ENCODE results near the gene VAMP2. TPM values are rescaled to one million over a fixed set of nuclear protein-coding genes. Genes with fewer than 3 reads are reported as not detected.

The VAMP2 gene
- total and polyA plus RNA-seq, 9 of the 15 experiments (the other 6 are each of a cell fraction or from before 2014, with no cell fraction given) = 2.3 to 31.8 (median 6.0) TPM

DNA sequence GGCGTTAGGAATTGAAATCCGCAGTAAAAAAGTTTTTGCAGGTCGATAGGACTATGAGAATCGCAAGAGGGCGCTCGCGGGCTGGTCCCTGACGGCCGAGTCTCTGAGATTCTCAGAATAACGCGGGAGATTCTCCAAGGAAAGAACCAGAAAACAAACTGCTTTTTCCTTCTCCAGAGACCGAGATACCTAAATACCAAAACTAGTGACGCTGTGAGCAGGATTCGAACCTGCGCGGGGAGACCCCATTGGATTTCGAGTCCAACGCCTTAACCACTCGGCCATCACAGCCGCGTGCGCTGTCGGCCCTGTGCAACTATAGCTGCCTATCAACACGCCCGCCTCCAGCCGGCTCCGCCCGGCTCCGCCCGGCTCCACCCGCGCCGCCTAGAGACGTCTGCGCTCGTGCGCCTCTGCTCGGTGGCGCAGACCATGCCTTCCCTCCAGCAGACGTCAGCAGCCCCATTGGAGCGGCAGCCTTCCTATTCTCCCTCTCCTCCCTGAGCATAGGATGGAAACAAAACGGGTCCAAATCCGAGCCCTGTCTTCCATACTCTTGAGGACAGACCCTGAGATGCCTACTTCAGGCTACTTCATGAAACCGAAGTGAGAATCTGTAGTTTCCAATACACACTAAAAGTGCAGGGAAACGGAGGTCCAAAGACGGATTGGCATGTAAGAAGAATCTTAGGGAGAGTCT, 23.9 kb downstream of the VAMP2 start (continued):
- TF ChIP-seq, protein P1, sequence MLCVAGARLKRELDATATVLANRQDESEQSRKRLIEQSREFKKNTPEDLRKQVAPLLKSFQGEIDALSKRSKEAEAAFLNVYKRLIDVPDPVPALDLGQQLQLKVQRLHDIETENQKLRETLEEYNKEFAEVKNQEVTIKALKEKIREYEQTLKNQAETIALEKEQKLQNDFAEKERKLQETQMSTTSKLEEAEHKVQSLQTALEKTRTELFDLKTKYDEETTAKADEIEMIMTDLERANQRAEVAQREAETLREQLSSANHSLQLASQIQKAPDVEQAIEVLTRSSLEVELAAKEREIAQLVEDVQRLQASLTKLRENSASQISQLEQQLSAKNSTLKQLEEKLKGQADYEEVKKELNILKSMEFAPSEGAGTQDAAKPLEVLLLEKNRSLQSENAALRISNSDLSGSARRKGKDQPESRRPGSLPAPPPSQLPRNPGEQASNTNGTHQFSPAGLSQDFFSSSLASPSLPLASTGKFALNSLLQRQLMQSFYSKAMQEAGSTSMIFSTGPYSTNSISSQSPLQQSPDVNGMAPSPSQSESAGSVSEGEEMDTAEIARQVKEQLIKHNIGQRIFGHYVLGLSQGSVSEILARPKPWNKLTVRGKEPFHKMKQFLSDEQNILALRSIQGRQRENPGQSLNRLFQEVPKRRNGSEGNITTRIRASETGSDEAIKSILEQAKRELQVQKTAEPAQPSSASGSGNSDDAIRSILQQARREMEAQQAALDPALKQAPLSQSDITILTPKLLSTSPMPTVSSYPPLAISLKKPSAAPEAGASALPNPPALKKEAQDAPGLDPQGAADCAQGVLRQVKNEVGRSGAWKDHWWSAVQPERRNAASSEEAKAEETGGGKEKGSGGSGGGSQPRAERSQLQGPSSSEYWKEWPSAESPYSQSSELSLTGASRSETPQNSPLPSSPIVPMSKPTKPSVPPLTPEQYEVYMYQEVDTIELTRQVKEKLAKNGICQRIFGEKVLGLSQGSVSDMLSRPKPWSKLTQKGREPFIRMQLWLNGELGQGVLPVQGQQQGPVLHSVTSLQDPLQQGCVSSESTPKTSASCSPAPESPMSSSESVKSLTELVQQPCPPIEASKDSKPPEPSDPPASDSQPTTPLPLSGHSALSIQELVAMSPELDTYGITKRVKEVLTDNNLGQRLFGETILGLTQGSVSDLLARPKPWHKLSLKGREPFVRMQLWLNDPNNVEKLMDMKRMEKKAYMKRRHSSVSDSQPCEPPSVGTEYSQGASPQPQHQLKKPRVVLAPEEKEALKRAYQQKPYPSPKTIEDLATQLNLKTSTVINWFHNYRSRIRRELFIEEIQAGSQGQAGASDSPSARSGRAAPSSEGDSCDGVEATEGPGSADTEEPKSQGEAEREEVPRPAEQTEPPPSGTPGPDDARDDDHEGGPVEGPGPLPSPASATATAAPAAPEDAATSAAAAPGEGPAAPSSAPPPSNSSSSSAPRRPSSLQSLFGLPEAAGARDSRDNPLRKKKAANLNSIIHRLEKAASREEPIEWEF (CRISPR knock-in tag; IDR thresholded peaks at IDR 0.05) = no peak
- TF ChIP-seq ZNF830 (CRISPR knock-in tag; IDR thresholded peaks at IDR 0.05) (no peak), ZC3H4 (CRISPR knock-in tag; IDR thresholded peaks at IDR 0.05; ENCODE audit: borderline replicate concordance) (no peak), CREB1 (IDR thresholded peaks at IDR 0.05) (peak; percentile 83), CREB1 (CRISPR knock-in tag; IDR thresholded peaks at IDR 0.05) (peak; percentile 87; the same call in 1 of the 2 replicates), ESRRA (IDR thresholded peaks at IDR 0.05; ENCODE audit: borderline replicate concordance, low read depth) (peak; percentile 56; the same call in 1 of the 2 replicates), ZFP36 (IDR thresholded peaks at IDR 0.05; ENCODE audit: low read depth, low read length, partially characterized antibody) (peak; percentile 12), FOXJ2 (tag; IDR thresholded peaks at IDR 0.05) (0 out of 2 replicates have a peak, but pooled peaks have one; percentile 43), ILK (tag; IDR thresholded peaks at IDR 0.05; ENCODE audit: borderline replicate concordance, low read depth) (no peak), E2F3 (CRISPR knock-in tag; IDR thresholded peaks at IDR 0.05) (0 out of 2 replicates have a peak, but pooled peaks have one; percentile 29)
- TF ChIP-seq, protein P2, sequence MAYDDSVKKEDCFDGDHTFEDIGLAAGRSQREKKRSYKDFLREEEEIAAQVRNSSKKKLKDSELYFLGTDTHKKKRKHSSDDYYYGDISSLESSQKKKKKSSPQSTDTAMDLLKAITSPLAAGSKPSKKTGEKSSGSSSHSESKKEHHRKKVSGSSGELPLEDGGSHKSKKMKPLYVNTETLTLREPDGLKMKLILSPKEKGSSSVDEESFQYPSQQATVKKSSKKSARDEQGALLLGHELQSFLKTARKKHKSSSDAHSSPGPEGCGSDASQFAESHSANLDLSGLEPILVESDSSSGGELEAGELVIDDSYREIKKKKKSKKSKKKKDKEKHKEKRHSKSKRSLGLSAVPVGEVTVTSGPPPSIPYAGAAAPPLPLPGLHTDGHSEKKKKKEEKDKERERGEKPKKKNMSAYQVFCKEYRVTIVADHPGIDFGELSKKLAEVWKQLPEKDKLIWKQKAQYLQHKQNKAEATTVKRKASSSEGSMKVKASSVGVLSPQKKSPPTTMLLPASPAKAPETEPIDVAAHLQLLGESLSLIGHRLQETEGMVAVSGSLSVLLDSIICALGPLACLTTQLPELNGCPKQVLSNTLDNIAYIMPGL (CRISPR knock-in tag; IDR thresholded peaks at IDR 0.05) = peak; percentile 95; the same call in 1 of the 2 replicates
- TF ChIP-seq, protein P3, sequence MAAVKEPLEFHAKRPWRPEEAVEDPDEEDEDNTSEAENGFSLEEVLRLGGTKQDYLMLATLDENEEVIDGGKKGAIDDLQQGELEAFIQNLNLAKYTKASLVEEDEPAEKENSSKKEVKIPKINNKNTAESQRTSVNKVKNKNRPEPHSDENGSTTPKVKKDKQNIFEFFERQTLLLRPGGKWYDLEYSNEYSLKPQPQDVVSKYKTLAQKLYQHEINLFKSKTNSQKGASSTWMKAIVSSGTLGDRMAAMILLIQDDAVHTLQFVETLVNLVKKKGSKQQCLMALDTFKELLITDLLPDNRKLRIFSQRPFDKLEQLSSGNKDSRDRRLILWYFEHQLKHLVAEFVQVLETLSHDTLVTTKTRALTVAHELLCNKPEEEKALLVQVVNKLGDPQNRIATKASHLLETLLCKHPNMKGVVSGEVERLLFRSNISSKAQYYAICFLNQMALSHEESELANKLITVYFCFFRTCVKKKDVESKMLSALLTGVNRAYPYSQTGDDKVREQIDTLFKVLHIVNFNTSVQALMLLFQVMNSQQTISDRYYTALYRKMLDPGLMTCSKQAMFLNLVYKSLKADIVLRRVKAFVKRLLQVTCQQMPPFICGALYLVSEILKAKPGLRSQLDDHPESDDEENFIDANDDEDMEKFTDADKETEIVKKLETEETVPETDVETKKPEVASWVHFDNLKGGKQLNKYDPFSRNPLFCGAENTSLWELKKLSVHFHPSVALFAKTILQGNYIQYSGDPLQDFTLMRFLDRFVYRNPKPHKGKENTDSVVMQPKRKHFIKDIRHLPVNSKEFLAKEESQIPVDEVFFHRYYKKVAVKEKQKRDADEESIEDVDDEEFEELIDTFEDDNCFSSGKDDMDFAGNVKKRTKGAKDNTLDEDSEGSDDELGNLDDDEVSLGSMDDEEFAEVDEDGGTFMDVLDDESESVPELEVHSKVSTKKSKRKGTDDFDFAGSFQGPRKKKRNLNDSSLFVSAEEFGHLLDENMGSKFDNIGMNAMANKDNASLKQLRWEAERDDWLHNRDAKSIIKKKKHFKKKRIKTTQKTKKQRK (IDR thresholded peaks at IDR 0.05; ENCODE audit: borderline replicate concordance, low read depth, low read length) = no peak
- TF ChIP-seq, protein P4, sequence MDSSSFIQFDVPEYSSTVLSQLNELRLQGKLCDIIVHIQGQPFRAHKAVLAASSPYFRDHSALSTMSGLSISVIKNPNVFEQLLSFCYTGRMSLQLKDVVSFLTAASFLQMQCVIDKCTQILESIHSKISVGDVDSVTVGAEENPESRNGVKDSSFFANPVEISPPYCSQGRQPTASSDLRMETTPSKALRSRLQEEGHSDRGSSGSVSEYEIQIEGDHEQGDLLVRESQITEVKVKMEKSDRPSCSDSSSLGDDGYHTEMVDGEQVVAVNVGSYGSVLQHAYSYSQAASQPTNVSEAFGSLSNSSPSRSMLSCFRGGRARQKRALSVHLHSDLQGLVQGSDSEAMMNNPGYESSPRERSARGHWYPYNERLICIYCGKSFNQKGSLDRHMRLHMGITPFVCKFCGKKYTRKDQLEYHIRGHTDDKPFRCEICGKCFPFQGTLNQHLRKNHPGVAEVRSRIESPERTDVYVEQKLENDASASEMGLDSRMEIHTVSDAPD (CRISPR knock-in tag; IDR thresholded peaks at IDR 0.05) = no peak
